Activated CD8-positive, alpha-beta memory T cell treated with anti-CD3 and anti-CD28 coated beads for 4 hours (primary cell): ENCODE measurements around the gene ADI1.
"Not testable (repeated sequence)": the region's sequence is repeated elsewhere in the genome, so short reads cannot be mapped to it uniquely, and the experiment has no call there.

Source experiments
- DNase-seq, 2 donors: peaks; one replicate each; pipeline ENCODE4 v3.0.0-alpha.2; 2020; ENCODE audit warnings: low read depth in 2 of 2

The ADI1 gene

DNA sequence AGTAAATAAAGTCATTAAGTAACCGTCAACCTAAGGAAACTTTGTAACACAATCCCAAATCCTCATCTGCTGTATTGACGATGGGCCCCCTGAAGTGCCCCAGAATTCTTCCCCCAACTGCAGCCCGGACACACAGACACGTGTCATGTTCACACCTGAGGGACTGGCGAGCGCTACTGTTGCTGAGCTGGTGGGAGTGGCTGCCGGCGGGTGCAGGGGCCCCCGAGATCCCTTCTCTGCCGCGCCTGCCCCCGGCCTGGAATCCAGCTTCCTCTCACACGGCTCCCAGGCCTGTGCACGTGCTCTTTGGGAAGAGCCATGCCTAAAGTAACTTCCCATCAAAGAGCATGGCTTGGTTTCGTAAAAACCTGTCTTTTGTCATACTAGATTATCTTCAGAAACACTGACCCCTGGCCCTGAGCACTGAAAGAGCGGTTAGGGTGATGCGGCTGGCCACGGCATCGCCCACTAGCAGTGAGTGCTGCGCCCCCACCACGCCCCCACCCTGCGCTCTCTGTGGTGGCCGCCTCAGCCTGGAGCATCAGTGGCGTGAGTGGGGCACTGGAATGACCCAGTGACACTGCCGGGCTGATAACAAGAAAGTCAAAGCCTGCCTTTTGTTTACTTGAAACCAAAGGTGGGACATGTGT lies 56.0 kb downstream of the ADI1 start:
- DNase-seq: no peak

DNA sequence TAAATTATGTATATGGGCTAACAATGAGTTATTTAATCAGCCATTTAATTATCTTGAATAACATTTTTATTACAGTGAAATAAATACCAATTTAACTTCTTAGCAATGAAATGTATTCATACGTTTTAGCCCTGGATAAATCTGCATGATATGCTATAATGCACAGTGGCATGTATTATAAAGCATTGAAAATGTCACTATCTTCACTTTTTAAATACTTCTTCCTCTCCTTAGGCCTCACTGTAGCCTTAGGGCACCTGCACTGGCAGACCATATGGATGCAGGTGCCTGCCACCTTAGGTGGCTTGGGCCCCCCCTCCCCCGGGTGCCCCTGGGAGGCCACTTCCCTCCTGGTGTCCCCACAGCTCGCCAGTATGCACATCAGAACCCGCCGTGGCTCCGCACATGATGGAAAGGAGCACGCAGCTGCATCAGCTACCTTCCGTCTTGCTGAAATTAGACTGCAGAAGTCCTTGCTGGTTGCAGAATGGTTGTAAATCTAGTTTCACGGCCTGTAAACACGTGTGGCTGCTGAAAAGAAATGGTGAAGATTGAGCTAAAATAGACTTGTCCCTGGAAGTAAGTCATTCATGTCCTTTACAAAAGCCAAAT lies 56.7 kb downstream of the ADI1 start:
- DNase-seq: no peak

DNA sequence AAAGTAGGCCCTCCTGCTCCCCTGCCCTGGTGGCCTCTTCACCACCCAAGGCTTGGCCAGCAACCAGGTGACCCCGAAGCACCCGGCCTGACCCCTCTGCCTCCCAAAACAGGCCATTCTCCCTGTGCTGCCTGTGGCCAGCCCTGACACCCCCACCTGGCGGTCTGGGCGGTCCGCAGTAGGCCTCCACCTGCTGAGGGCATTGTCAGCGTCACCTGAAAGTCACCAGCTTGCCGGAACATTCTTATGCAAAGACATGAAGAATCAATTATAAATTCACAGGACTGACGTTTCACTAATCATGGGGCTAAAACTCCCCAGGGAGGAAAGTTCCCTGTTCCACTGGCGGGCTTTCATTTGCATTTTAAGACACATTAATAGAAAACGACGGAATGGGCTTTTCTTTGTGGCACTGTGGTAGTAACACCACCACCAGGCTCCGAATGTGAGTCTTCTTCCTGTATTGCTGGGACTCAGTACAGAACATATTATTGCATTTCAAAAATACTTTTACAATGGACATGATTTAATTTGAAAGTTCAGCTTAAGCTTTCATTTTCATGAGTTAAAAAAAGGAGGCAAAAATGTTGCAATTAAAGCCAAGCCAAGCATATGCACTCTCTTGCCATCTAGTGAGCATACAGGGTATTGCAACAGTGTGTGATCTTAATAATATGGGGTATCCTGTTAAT lies 57.4 kb downstream of the ADI1 start:
- no peak for DNase-seq

DNA sequence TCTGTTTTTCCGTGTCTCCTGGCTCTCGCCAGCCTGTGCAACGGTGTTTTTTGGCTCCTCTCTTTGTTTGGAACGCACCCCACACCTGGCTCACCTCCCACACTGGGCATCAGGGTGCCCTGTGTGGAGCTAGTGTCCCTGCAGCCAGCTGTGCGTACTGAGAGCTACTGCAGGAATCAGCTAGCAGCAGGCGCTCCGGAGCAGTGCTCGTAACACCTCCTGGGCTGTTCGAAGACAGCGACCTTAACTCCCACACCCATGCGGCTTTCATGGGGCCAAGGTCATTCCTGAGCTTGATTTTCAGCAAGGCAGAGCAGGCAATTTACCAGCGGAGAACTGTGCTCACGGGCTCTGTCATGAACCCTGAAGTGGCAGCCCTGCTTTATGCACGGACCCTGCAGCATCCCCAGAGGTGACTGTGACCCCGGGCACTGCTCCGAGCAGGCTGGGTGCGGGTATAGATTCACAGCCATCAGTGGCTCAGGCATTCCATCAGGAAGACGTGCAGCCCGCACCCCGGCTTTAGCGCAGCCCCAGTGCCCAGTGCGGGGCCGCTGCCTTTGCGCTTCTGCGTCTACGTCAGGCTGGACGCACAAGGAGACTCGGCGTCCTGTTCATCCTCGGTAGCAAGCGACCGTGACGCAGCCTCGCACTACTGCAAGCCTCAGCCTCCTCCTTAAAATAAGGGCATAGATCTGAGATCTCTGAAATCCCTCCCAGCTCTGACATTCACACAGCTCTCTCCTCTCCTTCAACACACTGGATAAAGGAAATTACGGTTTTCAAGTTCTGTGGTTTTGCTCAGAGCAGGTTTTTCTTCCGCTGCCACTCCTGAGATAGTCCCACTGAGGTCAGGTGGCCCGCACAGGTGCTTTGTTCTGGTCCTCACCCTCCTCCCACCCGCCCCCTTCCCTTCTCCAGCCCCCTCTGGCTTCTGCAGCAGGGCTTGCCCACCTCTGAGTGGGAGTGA lies 58.2 kb downstream of the ADI1 start:
- DNase-seq: no peak

DNA sequence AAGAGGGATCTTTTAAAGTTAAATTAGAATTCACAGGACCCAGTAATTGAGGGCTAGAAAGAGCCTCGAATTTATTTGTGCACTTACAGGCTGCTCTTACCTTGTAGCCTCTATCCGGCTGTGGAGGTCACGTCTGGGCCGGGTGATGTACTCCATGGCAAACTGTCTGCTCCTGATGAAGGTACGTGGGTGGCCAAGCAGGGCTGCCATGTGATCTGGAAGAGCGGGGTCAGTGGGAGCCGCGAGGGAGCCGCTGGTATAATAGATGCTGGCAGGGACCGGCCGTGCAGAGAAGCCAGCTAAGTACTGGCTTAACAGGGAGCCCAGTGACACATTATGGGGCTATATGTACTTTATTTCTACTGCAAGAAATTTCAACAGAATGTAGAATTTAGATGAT lies 59.2 kb downstream of the ADI1 start:
- no peak for DNase-seq

DNA sequence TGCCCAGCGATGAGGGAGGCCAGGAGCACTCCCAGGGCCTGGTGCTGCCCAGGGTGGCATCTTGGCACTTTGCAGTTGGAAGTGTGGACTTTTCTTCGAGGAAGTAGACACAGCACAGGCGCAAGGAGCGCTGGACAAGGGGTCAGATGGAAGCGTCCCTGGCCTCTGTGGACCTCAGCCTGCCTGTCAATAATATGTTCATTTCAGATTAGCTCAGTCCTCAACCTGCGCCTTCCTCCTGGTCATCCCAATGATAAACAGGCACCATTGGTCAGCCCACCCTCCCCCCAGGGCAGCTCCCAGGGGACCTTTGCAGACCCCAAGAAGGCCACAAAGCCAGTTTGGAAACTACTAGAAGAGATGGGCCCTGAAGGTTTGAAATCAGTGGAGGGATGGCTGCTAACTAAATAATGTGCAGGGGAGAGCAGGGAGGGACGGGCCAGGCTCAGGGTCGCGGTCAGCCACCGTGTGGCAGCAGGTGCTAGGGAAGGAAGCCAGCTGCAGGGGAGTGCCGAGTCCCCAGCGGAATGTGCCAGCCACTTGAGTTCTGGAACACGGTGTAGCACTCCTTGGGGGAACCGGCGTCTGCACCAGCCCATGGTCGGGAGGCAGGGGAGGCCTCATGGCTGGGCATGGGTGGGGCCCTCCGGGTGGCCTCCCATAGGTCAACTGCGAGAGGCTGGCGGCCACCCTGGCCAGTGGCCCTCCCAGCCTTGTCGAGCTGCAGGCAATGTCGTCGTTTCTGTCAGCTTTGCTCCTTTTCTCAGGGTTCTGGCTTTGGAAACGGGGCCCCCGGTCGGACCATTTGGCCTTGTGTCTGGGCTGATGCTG lies 59.9 kb downstream of the ADI1 start:
- DNase-seq: no peak

DNA sequence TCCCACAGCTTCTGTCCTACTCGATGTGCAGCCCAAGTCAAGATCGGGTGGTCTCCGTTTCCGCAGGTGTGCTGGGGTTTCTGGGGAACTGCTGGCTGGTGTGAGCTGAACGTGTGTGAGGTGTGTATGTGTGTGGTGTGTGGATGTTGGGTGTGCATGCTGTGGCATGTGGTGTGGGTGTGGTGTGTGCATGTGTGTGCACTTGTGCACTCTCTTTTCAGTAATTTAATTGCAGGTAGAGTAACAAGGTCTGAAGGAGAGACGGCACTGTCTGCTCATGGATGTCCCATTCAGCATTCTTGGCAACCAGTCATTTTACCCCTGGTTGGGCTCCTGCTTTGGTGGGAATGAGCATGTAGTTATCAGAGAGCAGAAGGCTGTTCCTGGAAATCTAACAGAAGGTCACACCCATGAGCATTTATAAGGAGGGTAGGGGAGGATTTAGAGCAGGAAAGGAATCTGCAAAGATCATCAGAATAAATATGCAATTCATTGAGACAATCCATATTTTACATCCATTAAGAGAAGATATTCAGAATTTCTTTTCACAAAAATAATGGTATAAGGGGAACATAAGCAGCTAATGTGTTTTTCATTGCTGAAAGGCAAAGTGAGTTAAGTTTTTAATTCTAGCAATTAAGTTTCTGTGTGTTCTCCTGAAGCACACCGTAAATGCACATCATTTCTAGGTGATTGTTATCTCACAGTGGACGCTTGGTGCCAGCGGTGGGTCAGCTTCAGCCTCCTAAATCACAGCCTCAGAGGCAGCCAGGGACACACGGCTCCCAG lies 60.7 kb downstream of the ADI1 start:
- no peak for DNase-seq

DNA sequence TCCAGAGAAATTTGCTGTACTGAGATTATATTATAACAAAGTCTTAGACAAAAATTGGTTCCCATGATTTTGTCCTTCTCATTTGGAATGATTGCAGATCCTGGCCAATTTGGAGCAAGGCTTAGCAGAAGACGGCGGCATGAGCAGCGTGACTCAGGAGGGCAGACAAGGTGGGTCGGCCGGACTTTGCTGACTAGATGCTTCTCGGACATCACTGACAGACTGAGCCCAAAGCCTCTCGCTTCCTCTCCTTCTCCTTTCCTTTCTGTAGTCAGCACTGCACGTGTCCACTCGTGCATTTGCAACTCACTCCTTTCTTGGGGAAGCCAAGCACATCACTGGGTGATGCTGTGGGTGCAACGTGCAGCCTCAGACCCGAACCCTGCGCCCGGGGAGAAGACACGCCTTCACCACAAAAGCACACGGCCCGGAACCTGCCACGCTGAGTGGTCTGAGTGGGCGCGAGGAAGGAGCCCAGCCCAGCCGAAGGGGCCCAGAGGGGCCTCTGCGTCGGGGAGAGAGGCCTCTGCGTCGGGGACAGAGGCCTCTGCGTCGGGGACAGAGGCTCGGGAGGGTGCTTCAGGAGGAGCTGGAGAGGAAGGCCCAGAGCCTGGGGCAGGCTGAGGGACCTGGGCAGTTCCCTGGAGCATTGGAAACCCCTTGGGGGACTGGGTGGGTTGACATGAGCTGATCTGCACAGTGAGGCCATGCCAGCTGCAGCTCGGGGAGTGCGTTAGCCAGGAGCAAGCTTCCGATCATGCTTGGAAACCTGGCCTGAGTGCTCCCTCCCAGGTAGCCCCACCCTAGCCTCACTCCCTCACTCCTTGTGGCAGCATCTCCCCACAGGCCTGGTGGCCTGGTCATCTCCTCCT lies 61.6 kb downstream of the ADI1 start:
- no peak for DNase-seq

DNA sequence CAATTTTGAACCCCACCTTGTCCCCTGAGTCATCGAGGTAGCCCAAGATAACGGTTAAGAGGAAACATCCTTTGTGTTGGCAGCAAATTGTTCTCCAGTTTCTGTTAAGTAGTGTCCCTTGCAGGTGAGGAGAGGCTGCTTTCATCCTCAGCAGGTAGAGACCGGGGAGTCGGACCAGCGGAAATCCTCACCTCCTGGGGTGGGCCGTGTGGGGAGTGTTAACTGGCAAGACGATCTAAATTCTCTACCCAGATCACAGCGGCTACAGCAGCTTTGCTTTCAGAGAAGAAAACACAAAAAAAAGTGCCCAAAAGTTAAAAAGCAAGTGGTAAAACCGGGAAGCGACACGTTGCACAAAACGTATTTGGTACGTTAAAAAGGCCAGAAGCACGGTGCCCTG lies 63.2 kb downstream of the ADI1 start:
- no peak for DNase-seq

DNA sequence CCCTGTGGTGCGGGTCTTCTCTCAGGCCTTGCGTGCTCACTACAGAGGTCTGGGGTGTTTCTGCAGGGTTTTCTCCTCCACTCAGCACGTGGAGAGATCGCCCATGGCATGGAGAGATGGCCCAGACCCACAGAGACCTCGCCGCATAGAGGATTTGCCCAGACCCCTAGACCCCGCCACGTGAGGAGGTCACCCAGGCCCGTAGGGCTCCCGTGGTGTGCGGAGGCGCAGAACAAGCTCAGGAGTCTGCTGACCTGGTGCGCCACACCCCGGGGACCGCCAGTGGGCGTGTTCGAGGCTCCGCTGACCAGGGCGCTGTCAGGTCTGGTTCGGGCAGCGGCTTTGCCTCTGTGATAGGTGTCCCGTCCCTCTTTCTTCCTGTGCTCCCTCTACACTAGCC lies 64.5 kb downstream of the ADI1 start:
- no peak for DNase-seq

DNA sequence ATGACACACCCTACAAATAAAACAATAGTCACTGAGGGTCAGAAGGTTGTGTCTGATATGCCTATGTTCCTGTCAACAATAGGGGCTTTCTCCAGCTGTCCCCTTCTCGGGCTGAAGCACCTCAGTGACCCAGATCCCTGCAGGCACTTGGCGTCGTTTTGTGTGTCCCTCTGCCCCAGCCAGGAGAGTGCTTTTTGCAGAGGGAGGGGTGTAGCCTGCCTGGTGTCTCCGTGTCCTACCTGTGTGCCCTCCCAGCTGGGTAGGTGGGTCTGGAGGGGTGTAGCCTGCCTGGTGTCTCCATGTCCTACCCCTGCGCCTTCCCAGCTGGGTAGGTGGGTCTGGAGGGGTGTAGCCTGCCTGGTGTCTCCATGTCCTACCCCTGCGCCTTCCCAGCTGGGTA lies 65.3 kb downstream of the ADI1 start:
- not testable (repeated sequence) for DNase-seq

DNA sequence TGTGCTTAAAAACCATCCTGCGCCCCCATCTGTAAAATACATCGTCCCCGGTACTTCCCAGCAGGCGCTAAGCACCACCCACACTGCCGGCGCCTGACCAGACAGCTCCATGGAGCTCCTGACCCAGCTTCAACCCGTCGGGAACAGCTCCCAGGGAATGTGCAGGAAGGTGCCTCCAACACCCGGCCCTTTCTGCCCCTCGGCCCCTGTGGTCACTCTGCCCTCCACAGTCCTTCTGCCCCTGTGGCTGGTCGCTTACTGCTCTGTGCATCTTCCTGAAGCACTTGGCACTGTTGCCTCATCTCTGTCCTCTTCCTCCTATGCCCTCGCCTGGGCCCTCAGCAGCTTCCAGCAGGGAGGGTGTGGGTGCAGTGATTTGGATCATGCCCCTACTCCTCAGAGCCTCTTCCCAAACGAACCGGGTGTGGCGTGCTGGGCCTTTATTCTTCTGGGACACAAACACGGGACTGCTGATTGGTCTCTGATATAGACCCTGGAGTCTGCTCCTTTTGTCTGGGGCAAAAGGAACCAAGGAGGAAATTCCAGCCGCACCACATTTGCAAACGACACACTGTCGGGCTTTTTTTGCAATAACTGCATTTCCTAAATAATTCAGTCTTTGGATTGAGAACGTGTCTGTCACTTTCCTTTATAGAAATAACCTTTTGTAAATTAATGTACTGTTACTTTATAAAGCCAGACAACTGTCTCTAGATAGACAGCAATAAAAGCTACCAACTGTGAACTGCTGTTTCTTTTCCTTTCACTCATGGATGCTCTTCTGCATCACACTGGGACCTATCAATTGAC lies 65.9 kb downstream of the ADI1 start:
- DNase-seq: no peak

DNA sequence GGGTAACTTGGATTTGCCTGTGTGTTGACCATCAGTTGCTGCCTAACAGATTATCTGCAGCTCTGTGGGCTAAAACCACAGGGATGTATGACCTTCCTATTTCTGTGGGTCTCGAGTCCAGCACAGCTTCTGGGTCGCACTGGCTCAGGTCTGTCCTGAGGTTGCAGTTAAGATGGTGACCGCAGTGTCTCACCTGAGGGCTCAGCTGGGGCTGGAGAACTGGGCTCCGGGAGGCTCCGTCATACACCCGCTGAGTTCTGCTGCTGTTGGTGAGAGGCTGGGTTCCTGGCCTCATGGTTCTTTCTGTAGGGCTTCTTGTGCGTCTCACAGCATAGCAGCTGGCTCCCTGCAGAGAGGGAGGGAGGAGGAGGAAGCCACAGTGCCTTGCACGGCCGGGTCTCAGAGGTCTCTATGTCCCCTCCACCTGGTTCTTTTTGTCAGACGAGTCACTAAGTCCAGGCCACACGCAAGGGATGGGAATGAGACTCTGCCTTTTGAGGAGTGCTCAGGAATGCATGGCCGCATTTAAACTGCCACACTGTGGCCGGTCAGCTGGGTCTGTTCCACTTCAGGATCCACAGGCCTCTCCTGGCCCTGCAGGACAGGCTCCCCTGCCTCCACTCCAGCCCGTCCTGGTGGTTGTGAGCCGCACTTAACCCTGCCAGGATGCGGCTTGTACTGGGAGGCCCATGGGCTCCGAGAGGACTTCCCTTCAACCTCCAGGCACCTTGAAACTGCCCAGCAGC lies 67.2 kb downstream of the ADI1 start:
- DNase-seq: no peak

DNA sequence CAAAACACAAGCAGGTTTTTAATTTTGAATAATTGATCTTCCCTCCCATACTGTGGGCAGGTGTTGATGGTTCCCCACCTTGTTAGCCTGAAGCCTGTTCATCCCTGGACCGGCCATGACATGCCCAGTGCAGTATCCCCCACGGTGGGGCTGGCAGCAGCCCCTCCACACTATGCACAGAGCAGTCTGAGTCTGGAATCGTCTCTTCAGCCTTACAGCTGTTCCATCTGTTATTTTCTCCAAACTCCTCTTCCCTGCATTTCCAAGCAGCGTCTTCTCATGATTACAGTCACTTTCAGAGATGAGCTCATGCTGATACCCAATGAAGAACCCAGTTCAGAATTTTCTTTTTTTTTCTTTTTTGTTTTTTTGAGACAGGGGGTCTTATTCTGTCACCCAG lies 68.2 kb downstream of the ADI1 start:
- DNase-seq: no peak

DNA sequence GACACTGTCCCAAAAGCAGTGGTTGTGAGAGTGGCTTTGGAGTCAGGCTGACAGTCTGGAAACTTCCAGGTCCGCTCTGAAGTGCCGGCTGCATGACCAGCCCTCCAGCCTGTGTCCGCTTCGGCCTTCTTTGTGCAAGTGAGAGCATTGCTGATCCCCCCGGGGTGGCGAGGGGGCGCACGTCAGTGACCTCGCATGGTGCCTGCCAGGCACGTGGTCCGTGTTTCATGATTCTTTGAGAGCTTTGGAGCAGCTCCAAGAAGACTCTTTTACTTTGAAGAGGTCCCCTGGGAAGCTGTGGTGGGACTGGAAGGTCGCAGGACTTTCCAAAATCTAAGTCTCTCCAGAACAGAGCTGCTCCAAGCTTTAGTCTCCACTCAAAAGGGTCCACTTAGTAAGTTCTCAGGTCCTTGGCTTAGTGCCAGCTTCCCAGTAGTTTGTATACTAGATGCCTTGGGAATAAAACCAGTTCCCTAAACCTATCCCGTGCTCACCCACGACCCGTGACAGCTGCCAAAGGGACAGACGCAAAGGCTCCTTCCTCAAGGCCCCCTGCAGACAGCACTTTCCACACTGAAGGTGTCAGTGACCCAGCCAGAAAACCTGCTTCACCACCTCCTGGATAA lies 68.8 kb downstream of the ADI1 start:
- DNase-seq: no peak

DNA sequence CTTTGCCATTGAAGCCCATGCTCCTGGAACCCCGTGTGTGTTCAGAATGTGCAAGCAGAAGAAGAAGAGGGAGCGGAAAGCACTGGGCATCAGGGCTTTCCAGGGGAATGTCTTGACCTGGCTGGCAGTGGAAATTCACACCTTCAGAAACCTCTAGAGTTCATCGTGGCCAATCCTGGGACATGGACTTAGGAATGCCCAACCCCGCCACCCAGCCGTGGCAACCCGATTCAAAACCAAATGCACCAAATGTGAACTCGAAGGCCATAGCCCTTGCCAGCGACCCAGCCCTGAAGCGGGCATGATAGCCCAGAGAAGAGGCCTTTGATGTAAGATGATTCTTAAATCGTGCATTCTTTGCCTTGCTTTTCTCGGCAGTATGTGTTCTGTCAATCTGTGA lies 69.4 kb downstream of the ADI1 start:
- DNase-seq: no peak

DNA sequence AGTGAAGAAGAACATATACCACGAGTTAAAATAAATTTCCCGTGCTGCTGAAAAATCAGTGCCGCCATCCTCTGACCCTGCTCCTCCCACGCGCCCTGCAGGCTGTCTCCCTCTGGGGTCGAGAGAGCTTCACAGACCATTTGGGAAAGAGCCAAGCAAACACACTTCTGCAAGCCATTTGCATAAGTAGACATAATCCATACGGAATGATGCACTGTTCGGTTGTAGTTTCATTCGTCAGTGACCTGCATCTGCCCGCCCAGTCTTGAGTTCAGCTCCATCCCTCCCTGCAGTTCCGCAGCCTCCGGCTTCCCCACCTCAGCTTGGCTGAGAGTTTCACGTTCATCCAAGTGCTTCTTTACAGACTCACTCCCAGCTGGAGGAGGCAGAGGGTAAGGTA lies 70.2 kb downstream of the ADI1 start:
- no peak for DNase-seq
